ENCODE measurements around the gene KIF11. TPM values are rescaled to one million over a fixed set of nuclear protein-coding genes. Genes with fewer than 3 reads are reported as not detected.
A peak's percentile ranks its signal among the peaks of the same experiment; 100 is the strongest.

The KIF11 gene
- total and polyA plus RNA-seq, 2 of the 13 experiments (the other 11 are each of a cell fraction or from before 2014, with no cell fraction given), result 8.7 to 38.4 TPM

GRCh38 chr10:92688927-92689662, 96.2 kb downstream of the KIF11 start (continued):
- TF ChIP-seq ZNF770 (CRISPR knock-in tag; IDR thresholded peaks at IDR 0.05) (peak; percentile 82), ZMYM4 (CRISPR knock-in tag; IDR thresholded peaks at IDR 0.05) (peak; percentile 26; the same call in 1 of the 2 replicates), CHD4 (IDR thresholded peaks at IDR 0.05; ENCODE audit: borderline replicate concordance, low read length) (no peak), YEATS4 (CRISPR knock-in tag; IDR thresholded peaks at IDR 0.05; ENCODE audit: borderline replicate concordance) (peak; percentile 19; the same call in 1 of the 2 replicates), TRIM22 (IDR thresholded peaks at IDR 0.05) (no peak), PRDM10 (CRISPR knock-in tag; IDR thresholded peaks at IDR 0.05; ENCODE audit: low read depth) (no peak), ZNF333 (CRISPR knock-in tag; IDR thresholded peaks at IDR 0.05; ENCODE audit: borderline replicate concordance) (peak; percentile 76; the same call in 1 of the 2 replicates), DMAP1 (CRISPR knock-in tag; IDR thresholded peaks at IDR 0.05) (0 out of 2 replicates have a peak, but pooled peaks have one; percentile 67), JUND (CRISPR knock-in tag; IDR thresholded peaks at IDR 0.05) (no peak), HOXA9 (CRISPR knock-in tag; IDR thresholded peaks at IDR 0.05; ENCODE audit: borderline replicate concordance) (no peak), MNT (IDR thresholded peaks at IDR 0.05) (no peak), SP5 (CRISPR knock-in tag; IDR thresholded peaks at IDR 0.05; ENCODE audit: borderline replicate concordance, low read depth) (no peak), ZNF746 (CRISPR knock-in tag; IDR thresholded peaks at IDR 0.05) (no peak), POLR2A (IDR thresholded peaks at IDR 0.05; ENCODE audit: insufficient read depth in 1 of 2, low read depth in 2 of 2, low read length in 2 of 2) (no peak), MYPOP (CRISPR knock-in tag; IDR thresholded peaks at IDR 0.05) (peak; percentile 38; the same call in 1 of the 2 replicates), TP53 (CRISPR knock-in tag; conservative IDR thresholded peaks at IDR 0.05) (no peak), ZNF382 (CRISPR knock-in tag; IDR thresholded peaks at IDR 0.05; ENCODE audit: borderline replicate concordance) (no peak), JARID2 (CRISPR knock-in tag; IDR thresholded peaks at IDR 0.05; ENCODE audit: insufficient replicate concordance) (no peak), ZNF225 (CRISPR knock-in tag; IDR thresholded peaks at IDR 0.05) (peak; percentile 59; the same call in 1 of the 2 replicates), NR2F2 (IDR thresholded peaks at IDR 0.05; ENCODE audit: borderline replicate concordance, low read depth) (no peak)

Data from HepG2 (cell line).